ENCODE results near the gene TPO.
"Not testable (repeated sequence)": the region's sequence is repeated elsewhere in the genome, so short reads cannot be mapped to it uniquely, and the experiment has no call there.

Gene TPO

DNA sequence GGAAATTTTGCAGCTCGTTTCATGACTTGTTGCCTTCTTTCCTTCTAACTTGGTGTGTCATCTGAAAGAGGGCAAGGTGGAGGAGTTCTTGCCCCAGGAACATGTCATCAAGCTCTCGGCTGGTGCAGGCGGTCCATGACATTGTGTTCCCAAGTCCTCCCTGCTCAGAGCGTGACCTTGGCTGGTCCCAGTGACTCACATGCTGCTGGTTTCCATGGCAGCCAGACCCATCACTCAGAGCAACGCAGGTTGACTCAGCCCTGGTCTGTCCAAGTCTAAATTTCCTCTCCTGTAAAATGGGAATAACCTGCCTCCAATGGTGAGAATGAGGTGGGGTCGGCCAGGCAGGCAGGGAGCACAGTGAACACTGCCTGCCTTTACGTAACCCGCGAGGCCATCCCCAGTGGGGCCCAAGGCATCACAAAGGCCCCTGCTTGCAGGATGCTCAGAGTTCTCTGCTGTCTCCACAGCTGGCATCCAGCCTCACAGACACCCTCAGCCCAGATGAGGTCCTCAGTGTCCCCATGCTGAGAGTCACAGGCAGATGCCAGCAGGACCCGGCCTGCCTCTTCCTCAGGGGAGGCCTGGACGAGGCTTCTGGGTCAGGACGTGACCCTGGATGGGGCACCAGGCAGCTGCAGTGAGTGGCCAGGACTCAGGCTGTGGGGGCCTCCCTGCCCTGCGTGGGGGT lies 143.7 kb downstream of the TPO start:
- DNase-seq (ENCODE audit: low read depth), result peak; percentile 81

DNA sequence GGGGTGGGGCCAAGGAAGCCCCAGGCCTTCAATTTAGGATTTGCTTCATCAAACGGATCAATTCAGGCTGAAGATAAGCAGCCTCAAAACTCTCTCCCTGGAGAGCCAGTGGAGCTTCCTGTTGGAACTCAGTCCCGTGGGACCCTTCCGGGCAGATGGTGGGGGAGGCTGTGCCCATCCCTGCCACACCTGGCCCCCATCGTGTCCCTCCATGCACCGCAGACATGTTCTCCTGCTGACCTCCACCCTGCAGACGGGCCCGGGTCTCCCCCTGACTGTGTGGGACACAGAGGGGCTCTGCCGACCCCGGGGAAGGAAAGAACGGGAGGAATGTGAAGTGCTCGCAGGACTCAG lies 144.2 kb downstream of the TPO start:
- no peak for DNase-seq (ENCODE audit: low read depth)

DNA sequence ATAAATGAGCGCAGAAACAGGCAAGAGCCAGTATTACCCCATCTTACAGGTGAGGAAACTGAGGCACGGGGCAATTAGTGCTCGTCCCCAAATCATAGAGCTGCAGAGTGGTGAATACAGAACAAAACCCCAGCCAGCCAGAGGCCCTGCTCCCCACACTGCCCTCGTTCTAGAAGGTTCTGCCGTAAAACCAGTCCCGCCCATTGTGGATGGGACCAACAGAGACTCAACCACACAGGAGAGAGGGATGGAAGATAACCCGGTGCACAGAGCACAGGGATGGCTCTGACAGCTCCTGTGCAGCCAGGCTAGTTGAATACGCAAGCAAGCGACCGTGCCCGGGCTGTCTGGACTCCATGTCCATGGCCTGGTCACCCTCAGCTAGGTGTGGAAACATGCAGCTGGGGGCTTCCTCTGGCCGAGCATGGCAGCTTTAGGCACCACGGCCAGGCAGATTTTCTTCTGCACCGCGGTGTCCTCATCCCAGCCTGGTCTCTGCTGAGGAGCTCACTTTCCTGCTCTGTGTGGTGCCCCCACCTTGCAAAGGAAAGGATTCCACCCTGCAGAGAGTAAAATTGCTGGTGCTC lies 146.4 kb downstream of the TPO start:
- no peak for DNase-seq (ENCODE audit: low read depth)

DNA sequence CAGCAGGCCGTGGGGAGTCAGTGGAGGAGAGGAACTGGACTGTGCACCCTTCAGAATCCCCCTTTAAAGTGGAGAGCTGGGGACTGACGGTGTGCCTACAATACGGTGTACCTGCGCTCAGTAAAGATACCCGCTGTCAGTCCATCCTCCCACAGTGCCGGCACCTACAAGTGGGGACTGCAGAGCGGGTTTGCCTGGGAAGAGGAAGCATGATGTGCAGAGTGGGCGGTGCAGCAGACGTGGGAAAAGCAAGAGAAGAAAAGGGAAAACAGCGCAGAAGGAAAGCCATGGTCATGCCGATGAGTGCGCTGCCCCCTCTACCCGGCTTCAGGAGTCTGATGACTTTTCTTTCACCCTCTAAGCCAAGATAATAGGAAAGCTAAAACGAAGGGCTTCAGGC lies 148.0 kb downstream of the TPO start:
- DNase-seq (ENCODE audit: low read depth), result no peak

DNA sequence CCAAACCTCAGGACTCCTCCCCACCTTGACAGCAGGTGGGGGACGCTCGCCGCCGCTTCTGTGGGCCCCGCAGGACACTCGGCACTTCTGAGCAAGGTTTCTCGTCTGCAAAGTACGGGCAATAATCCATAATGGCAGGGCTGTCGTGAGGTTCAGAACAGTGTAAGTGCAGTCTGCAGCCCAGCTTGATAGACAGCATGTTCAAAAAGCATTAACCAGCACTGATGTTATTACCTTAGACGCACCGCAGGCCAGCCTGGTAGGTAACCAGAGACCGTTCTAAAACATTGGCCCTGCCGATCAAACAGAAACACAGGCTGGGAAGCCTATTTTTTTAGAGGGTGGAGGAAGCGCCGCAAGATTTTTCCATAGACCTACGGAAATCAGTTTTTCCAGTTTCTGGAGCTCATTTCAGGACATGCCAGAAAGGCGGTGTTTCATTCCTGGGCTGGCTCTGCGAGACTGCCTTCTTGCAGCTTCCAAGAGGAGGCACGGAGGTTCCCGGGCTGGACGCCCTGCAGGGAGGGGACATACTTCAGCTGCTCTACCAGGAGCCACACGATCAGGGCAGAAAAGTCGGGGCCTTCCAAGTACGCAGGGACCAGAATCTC lies 148.7 kb downstream of the TPO start:
- no peak for DNase-seq (ENCODE audit: low read depth)

DNA sequence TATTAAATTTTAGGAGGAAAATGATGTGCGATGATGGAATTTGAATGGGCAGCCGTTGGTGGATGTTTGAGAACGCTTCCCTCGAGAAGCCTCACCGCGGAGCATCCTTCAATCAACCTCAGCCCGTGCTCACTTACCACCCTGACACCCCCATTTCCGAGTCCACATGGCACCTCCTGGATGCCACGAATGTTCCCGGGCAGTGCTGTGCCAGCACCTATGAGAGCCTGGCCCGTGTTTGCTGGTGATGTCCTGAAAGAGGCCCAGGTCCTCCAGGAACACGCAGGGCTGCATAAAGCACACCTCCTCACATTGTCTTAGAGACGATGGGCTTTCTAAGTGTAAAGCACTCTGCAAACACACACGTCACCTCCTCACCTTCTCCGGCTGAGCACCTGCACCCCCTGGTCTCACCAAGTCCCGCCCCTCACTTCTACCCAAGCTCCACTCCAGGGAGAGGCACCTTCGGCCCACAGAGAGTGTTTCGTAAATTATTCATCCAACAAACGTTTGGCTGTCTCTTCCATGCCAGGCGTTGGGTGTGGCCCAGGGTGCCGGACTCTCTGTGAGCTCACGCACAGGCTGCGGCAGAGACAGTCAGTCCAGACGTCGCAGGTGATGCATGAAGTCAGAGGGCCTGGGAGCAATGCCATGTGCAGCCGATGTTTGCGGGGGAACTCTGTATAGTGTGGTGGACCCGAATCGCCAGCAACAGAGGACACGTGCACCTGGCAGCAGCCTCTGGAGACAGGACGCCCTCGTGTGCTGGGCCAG lies 150.0 kb downstream of the TPO start:
- DNase-seq (ENCODE audit: low read depth), result no peak

DNA sequence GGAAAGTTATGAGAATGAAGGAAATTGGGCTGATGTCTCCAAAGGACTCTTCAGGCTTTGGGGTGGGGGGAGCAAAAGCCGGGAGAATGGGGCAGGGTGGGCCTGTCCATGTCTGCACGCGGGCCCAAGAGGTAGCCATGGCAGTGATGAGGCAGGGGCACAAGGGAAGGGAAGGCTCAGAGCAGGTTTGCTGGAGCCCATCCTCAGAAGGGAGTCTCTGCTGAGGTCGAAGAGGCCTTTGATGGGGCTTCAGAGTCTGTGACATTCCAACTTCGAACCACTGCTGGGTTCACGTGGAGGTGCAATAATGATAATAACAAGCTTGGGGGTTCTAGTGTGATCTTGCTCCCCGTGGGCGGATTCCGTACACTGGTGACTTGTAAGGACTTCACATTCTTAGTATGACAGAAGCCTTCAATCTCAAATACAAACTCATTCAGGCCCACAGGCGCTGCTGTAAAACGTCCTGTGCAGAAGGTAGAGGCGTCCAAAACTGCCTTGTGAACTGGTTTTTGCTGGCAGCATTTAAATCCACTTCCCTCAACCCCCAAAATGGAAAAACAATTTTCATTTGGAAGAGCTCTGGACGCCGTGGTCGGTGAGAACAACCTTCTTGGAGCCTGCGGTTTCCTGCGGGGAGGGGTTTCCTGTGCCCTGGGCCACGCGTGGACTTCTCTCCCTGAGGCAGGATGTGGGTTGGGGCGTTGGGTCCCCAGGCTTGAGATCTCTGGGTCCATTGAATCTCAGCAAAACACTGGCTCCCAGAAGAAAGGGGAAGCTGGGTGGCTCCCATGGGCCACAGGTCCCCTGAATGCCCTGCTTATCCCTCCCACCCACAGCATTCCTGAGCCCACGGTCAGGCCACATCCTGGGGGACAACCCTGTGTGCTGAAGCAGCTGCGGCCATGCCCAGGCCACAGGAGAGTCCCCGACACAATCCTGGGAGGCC lies 151.0 kb downstream of the TPO start:
- DNase-seq (ENCODE audit: low read depth), result no peak

DNA sequence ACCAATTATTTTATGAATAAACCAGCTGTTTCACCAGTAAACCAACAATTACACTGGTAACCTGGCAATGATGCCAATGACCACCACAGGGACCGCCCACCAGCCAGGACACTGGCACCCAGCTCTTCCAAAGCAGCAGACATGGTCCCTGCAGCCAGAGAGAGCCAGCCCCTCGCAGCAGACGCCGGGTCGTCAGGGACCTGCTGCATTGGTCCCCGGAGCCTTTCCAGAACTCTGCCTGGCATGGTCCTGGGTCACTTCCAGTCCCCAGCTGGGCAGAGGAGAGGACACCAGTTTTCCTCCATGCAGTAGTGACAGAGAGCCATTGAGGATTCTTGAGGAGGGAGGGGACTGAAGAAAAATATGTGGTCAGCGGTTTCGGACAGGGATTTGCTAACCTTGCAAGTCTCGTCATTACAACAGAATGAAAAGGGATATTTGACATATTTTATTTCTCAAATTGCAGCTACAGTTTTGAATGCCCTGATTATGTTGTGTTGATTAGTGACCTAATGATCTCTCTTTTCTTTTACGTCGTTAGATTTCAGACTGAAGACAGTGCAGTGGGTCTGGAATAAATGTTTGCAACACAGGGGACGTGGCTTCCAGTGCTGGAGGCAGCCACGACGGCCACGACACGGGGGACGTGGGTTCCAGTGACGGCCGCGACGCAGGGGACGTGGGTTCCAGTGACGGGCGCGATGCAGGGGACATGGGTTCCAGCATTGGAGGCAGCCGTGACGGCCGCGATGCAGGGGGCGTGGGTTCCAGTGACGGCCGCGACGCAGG lies 154.5 kb downstream of the TPO start:
- no peak for DNase-seq (ENCODE audit: low read depth)

DNA sequence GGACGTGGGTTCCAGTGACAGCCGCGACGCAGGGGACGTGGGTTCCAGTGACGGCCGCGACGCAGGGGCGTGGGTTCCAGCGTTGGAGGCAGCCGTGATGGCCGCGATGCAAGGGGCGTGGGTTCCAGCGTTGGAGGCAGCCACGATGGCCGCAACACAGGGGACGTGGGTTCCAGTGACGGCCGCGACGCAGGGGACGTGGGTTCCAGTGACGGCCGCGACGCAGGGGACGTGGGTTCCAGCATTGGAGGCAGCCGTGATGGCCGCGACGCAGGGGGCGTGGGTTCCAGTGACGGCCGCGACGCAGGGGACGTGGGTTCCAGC lies 155.0 kb downstream of the TPO start:
- DNase-seq (ENCODE audit: low read depth), result not testable (repeated sequence)

DNA sequence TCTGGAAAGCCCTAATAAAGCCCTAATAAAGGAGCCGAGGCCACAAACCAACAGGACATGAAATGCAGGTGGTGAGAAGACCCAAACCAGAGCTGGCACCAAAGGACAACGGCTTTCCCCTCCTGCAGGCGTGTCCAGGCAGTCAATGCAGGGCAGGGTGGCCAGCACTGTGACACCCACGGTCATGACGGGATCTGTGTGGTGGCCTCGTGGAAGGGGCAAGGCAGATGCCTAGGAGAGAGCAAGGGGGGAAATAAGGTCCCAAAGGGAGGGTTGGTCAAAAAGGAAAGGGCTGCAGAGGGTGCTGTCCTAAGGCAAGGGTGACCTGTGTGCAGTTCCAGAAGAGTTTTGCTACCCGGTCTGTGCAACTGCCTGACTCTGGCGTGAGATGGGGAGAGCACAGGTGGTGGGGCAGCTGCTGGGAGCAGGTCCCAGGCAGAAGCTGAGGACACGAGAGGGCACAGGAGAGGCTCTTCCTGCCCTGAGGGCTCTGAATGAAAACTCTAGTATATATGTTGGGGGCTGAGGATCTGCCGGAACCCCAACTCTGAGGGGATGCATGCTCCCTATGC lies 156.7 kb downstream of the TPO start:
- DNase-seq (ENCODE audit: low read depth), result no peak

DNA sequence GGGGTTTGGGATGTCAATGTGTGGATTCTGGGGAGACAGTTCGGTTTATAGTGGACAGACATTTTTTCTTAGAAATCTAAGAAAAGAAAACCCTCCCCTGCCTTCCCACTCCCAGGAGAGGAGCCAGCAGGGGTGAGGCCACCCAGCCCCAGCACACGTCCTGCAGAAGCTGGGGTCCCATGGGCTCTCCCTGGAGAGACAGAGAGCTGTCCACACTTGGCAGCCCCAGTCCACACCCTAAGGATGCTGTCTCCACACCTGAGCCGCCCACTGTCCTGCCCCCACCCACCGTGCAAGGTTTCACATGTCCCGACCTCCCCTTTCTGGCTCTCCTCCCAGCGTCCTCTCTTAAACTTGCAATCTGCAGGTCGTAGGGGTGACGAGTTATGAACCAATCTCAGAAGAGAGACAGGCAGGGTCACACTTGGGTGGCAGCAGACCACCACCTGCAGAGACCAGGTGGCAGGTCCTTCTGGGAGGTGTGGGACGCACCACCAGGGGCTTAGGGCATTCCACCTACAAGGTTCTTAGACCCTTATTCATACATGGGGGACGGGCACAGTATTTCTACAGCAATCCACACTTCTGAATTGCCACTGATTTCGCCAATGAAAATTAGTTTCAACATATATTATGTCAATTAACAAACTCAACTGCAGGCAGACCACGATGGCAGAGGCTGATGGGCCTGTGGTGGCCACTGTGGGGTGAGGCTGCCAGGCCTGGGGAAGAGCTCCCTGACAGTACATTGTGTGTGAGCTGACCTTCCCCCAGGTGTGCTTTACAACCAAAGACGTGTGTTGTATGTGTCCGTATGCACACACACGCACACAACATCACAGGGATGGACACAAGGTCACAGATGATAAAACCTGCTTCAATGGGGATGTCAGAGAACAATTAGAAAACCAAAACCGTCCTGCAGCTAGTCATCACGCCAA lies 158.5 kb downstream of the TPO start:
- no peak for DNase-seq (ENCODE audit: low read depth)

DNA sequence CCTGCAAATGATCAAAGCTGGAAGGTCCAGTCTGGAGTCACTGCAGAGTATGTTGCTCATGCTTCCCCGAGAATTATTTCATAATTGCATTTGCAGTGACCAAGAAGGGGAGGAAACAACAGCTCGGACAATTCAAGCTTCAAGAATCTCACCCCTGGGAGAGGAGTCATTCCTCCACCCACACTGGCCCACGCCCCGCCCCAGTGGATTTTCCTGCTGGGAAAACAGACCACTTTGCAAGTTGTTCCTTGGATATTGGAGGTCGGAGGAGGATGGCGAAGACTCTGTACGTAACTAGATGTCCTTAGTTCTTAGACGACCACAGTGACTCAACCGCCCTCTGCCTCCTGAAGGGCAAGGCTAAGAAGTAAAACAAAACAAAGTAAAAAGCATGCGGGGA lies 159.4 kb downstream of the TPO start:
- DNase-seq (ENCODE audit: low read depth), result no peak

DNA sequence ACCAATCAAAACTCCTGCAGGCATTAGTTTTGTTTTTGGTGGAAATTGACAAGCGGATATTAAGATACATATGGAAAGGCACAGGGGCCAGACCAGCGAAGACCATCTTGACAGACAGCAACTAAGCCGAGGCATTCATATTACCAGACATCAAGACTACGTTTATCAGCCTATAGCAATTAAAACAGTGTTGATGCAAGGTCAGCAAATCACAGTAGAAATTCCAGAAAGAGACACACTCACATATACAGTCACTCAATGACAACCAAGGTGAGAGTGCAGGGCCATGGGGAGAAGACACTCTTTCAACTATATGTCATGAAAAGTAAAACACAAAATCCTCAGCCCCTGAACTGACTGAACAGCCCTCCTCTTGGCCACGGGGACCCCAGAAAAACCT lies 164.6 kb downstream of the TPO start:
- DNase-seq (ENCODE audit: low read depth), result no peak

DNA sequence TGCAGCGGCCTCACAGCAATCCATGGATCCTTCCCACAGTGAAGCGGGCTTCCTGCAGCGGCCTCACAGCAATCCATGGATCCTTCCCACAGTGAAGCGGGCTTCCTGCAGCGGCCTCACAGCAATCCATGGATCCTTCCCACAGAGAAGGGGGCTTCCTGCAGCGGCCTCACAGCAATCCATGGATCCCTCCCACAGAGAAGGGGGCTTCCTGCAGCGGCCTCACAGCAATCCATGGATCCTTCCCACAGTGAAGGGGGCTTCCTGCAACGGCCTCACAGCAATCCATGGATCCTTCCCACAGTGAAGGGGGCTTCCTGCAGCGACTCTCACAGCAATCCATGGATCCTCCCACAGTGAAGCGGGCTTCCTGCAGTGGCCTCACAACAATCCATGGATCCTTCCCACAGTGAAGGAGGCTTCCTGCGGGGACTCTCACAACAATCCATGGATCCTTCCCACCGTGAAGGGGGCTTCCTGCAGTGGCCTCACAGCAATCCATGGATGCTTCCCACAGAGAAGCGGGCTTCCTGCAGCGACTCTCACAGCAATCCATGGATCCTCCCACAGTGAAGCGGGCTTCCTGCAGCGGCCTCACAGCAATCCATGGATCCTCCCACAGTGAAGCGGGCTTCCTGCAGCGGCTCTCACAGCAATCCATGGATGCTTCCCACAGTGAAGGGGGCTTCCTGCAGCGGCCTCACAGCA lies 168.1 kb downstream of the TPO start:
- not testable (repeated sequence) for DNase-seq (ENCODE audit: low read depth)

DNA sequence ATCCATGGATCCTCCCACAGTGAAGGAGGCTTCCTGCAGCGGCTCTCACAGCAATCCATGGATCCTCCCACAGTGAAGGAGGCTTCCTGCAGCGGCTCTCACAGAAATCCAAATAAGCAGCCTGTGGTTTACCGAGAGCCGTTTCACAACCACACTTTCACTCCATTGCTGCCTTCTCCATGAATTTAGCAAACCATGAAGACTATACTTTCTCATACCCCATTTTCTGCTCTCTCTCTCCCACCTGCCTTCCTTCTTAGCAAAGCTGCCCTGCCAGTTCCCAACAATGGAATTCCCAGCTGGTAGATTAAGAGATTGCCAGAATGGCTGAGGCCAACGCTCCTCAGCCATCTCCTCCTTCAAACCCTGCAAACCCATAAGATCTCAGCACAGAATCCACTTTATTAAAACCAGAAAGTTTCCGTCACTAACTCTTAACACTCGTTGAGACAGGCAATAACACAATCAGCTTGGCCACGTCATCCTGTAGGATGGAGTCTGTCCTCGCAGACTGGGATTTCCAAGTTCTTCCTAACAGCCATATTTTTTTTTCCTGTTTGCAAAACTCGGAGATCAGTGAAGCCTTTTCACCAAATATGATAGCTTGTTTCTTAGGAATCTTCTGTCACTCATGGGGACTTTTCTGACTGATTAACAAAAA lies 168.8 kb downstream of the TPO start:
- no peak for DNase-seq (ENCODE audit: low read depth)

DNA sequence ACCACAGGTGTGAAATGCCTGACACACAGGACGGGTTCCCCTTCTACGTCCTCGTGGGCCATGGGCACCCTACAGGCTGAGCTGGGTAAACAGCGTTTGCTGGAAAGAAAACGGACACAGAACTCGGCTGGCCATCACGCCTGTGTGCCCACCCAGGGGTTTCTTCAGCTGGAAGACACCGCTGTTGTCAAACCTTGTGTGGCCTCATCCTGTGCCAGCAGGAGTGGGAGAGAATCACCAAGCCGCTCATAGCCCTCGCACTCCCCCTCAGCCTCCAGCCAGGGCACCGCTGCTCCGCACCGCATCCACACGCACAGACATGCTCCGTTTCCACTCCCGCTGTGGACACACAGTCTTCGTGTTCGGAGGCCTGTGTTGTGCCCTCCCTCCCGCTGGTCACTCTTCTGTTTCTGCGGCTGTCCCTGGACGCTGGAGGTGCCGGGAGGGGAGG lies 169.7 kb downstream of the TPO start:
- no peak for DNase-seq (ENCODE audit: low read depth)

DNA sequence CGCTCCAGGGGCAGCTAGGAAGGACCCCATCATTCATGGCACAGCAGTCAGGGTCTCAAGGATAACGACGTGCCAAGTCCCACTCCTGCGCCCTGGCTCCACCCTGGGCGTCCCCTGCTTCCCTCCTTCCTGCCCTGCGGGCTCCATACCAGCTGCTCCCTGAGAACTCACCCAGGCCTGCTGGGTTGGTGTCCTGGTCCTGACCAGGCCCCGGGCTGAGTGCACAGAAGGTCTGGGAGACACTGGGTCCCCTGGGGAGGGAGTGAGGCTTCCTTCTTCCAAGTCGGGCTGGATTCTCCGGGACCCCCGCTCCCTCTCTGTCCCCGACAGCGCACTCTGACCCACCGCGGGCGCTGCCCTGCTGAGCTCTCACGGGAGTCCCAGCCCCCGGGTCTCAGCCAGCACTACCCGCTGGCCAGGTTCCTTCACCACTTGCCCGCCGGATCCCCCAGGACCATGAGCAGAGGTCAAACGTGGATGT lies 170.8 kb downstream of the TPO start:
- no peak for DNase-seq (ENCODE audit: low read depth)

Measured in iris pigment epithelial cell (primary cell).